GM23338 (cell line): ENCODE measurements around the gene EIF2AK3. TPM values are rescaled to one million over a fixed set of nuclear protein-coding genes. Genes with fewer than 3 reads are reported as not detected.
A peak's percentile ranks its signal among the peaks of the same experiment; 100 is the strongest.

ENCODE experiments used
- ATAC-seq: fragments of 200-7000 bp; cut with Tn5 transposase; 3 replicates; pipeline ENCODE4 v1.9.1; 2020
- DNase-seq: peaks from one replicate; pipeline ENCODE4 v3.0.0-alpha.2; 2015; ENCODE audit warnings: low spot score
- H2AFZ ChIP-seq: fragments of 200-600 bp; sonication (generic); 2 replicates; pipeline ENCODE4 v1.8.0; 2016; ENCODE audit warnings: antibody characterized with exemption, mild to moderate bottlenecking, moderate library complexity
- H3F3A ChIP-seq: fragments of 200-600 bp; sonication (generic); replicated peaks from 2 replicates; pipeline ENCODE4 v1.8.0; 2017; ENCODE audit warnings: antibody characterized with exemption, mixed run types, low read depth
- H3K27ac ChIP-seq: fragments of 200-600 bp; sonication (generic); 2 replicates; pipeline ENCODE4 v1.6.1; 2016; ENCODE audit warnings: low read depth
- H3K27me3 ChIP-seq: fragments of 200-600 bp; sonication (generic); 2 replicates; pipeline ENCODE4 v1.8.0; 2016; ENCODE audit warnings: mild to moderate bottlenecking, mixed run types, moderate library complexity; ENCODE audit not compliant: insufficient read depth
- H3K36me3 ChIP-seq: fragments of 200-600 bp; sonication (generic); 2 replicates; pipeline ENCODE4 v1.8.0; 2016; ENCODE audit warnings: mild to moderate bottlenecking; ENCODE audit not compliant: insufficient read depth
- H3K4me1 ChIP-seq: fragments of 200-600 bp; sonication (generic); 2 replicates; pipeline ENCODE4 v1.8.0; 2016; ENCODE audit warnings: mild to moderate bottlenecking, moderate library complexity; ENCODE audit not compliant: insufficient read depth
- H3K4me2 ChIP-seq: fragments of 200-600 bp; sonication (generic); 2 replicates; pipeline ENCODE4 v1.7.1; 2017; ENCODE audit warnings: mixed run types
- H3K4me3 ChIP-seq: fragments of 200-600 bp; sonication (generic); 2 replicates; pipeline ENCODE4 v1.6.1; 2016; ENCODE audit warnings: mixed run types
- H3K79me2 ChIP-seq: fragments of 200-600 bp; sonication (generic); replicated peaks from 2 replicates; pipeline ENCODE4 v1.8.0; 2017; ENCODE audit warnings: mild to moderate bottlenecking; ENCODE audit not compliant: insufficient read depth
- H3K9me2 ChIP-seq: fragments of 200-600 bp; sonication (generic); 2 replicates; pipeline ENCODE4 v1.8.0; 2017; ENCODE audit not compliant: insufficient read depth
- H4K20me1 ChIP-seq: fragments of 200-600 bp; sonication (generic); replicated peaks from 2 replicates; pipeline ENCODE4 v1.8.0; 2017; ENCODE audit warnings: mild to moderate bottlenecking; ENCODE audit not compliant: insufficient read depth
- H3K27ac Mint-ChIP-seq: 2 replicates; pipeline ENCODE4 v1.8.0; 2020; ENCODE audit warnings: inconsistent platforms, mild to moderate bottlenecking, moderate library complexity, mixed read lengths
- H3K27me3 Mint-ChIP-seq: 3 replicates; pipeline ENCODE4 v1.8.0; 2022; ENCODE audit warnings: low read depth, mild to moderate bottlenecking, moderate library complexity, mixed read lengths, inconsistent platforms; ENCODE audit not compliant: insufficient read depth, poor library complexity
- H3K36me3 Mint-ChIP-seq: 3 replicates; pipeline ENCODE4 v1.8.0; 2021; ENCODE audit warnings: low read depth, mild to moderate bottlenecking, inconsistent platforms, moderate library complexity, mixed read lengths
- H3K4me1 Mint-ChIP-seq: 3 replicates; pipeline ENCODE4 v1.8.0; 2020; ENCODE audit warnings: mild to moderate bottlenecking, inconsistent platforms, mixed read lengths
- H3K4me3 Mint-ChIP-seq: 3 replicates; pipeline ENCODE4 v1.8.0; 2021; ENCODE audit warnings: moderate library complexity, mild to moderate bottlenecking, inconsistent platforms, mixed read lengths
- H3K9me3 Mint-ChIP-seq: 3 replicates; pipeline ENCODE4 v1.8.0; 2020; ENCODE audit warnings: moderate library complexity, mild to moderate bottlenecking, inconsistent platforms, mixed read lengths
- CREB1 ChIP-seq: fragments of 250-450 bp; sonication (Bioruptor Pico); IDR thresholded peaks from 2 replicates; pipeline ENCODE4 v1.5.0; 2020; ENCODE audit warnings: low read depth, mild to moderate bottlenecking, moderate library complexity
- CTCF ChIP-seq, 2 experiments: fragments of 200-600 bp in 1 of 2; sonication (generic) in 1 of 2; conservative IDR thresholded peaks; 2 replicates each; pipeline versions ENCODE4 v1.5.1 to v1.6.1; 2016 to 2017; ENCODE audit warnings: antibody characterized with exemption in 2 of 2, low read depth in 2 of 2, mild to moderate bottlenecking in 2 of 2, moderate library complexity in 1 of 2
- ETS1 ChIP-seq: IDR thresholded peaks from 2 replicates; pipeline ENCODE4 v1.6.1; 2016; ENCODE audit warnings: antibody characterized with exemption
- EZH2 ChIP-seq: fragments of 200-600 bp; sonication (generic); IDR thresholded peaks from one replicate; pipeline ENCODE4 v1.8.0; 2017; ENCODE audit warnings: antibody characterized with exemption, mild to moderate bottlenecking, low read depth; ENCODE audit not compliant: unreplicated experiment
- EZH2phosphoT487 ChIP-seq: fragments of 200-600 bp; sonication (generic); IDR thresholded peaks from one replicate; pipeline ENCODE4 v1.8.1; 2018; ENCODE audit warnings: antibody characterized with exemption; ENCODE audit not compliant: unreplicated experiment
- JUNB ChIP-seq: IDR thresholded peaks from one replicate; pipeline ENCODE4 v1.6.1; 2016; ENCODE audit warnings: antibody characterized with exemption; ENCODE audit not compliant: unreplicated experiment
- NANOG ChIP-seq: IDR thresholded peaks from 2 replicates; pipeline ENCODE4 v1.6.1; 2016; ENCODE audit warnings: antibody characterized with exemption, borderline replicate concordance
- POLR2AphosphoS5 ChIP-seq: IDR thresholded peaks from 2 replicates; pipeline ENCODE4 v1.6.1; 2016; ENCODE audit warnings: antibody characterized with exemption, low read depth
- STAT1 ChIP-seq: IDR thresholded peaks from one replicate; pipeline ENCODE4 v1.6.1; 2016; ENCODE audit warnings: antibody characterized with exemption; ENCODE audit not compliant: unreplicated experiment
- ZNF114 ChIP-seq: fragments of 250-450 bp; sonication (Bioruptor Pico); IDR thresholded peaks from 2 replicates; pipeline ENCODE4 v1.5.0; 2020; ENCODE audit warnings: mild to moderate bottlenecking, moderate library complexity
- ZNF331 ChIP-seq: fragments of 250-450 bp; sonication (Bioruptor Pico); IDR thresholded peaks from 2 replicates; pipeline ENCODE4 v1.5.0; 2020; ENCODE audit warnings: low read depth, mild to moderate bottlenecking, moderate library complexity
- polyA plus RNA-seq: library from polyadenylated mRNA; unstranded; fragments of >200 nt; fragmentation: Nextera tagmentation; extraction: Ambion mirVana; gene quantifications from 2 replicates; pipeline ENCODE4 v1.2.1, GENCODE V29; 2016
- total RNA-seq: library from RNA; depleted of rRNA; stranded (reverse); fragments of >200 nt; shearing (Covaris generic); gene quantifications from 2 replicates; pipeline ENCODE4 v1.2.3, GENCODE V29; 2014
- TF ChIP-seq, protein P1 (sequence below): IDR thresholded peaks from one replicate; pipeline ENCODE4 v1.6.1; 2018; ENCODE audit warnings: antibody characterized with exemption; ENCODE audit not compliant: unreplicated experiment
- TF ChIP-seq, protein P2 (sequence below): fragments of 250-450 bp; sonication (Bioruptor Pico); IDR thresholded peaks from 2 replicates; pipeline ENCODE4 v1.5.0; 2020; ENCODE audit warnings: mild to moderate bottlenecking, moderate library complexity

The EIF2AK3 gene
- total and polyA plus RNA-seq, 2 experiments from 2014 or later, result 5.9 to 24.2 TPM

GRCh38 chr2:88659538-88659915, 32.3 kb upstream of the EIF2AK3 start:
- Mint-ChIP-seq H3K36me3 (no peaks in the 10 kb centered on the region), H3K4me1 (peaks cover 19% of the 10 kb centered on the region), H3K4me3 (no peak overlapping the region), H3K27ac (peak overlapping the region; percentile 64), H3K9me3 (peaks cover 3% of the 10 kb centered on the region; the same call in 1 of the 3 replicates), H3K27me3 (no peaks in the 10 kb centered on the region)
- Histone ChIP-seq H3F3A (0 out of 2 replicates have a peak, but pooled peaks cover 4% of the 10 kb centered on the region), H3K4me2 (peak overlapping the region; percentile 8; the same call in 1 of the 2 replicates), H3K36me3 (no peaks in the 10 kb centered on the region), H3K4me1 (peaks cover 6% of the 10 kb centered on the region), H3K4me3 (no peak overlapping the region), H2AFZ (no peak overlapping the region), H4K20me1 (no peaks in the 10 kb centered on the region), H3K79me2 (no peaks in the 10 kb centered on the region), H3K27ac (peak overlapping the region; percentile 83), H3K9me2 (peaks cover 14% of the 10 kb centered on the region; the same call in 1 of the 2 replicates), H3K27me3 (no peaks in the 10 kb centered on the region)
- TF ChIP-seq NANOG, result no peak
- no peak for TF ChIP-seq STAT1
- TF ChIP-seq, protein P1, sequence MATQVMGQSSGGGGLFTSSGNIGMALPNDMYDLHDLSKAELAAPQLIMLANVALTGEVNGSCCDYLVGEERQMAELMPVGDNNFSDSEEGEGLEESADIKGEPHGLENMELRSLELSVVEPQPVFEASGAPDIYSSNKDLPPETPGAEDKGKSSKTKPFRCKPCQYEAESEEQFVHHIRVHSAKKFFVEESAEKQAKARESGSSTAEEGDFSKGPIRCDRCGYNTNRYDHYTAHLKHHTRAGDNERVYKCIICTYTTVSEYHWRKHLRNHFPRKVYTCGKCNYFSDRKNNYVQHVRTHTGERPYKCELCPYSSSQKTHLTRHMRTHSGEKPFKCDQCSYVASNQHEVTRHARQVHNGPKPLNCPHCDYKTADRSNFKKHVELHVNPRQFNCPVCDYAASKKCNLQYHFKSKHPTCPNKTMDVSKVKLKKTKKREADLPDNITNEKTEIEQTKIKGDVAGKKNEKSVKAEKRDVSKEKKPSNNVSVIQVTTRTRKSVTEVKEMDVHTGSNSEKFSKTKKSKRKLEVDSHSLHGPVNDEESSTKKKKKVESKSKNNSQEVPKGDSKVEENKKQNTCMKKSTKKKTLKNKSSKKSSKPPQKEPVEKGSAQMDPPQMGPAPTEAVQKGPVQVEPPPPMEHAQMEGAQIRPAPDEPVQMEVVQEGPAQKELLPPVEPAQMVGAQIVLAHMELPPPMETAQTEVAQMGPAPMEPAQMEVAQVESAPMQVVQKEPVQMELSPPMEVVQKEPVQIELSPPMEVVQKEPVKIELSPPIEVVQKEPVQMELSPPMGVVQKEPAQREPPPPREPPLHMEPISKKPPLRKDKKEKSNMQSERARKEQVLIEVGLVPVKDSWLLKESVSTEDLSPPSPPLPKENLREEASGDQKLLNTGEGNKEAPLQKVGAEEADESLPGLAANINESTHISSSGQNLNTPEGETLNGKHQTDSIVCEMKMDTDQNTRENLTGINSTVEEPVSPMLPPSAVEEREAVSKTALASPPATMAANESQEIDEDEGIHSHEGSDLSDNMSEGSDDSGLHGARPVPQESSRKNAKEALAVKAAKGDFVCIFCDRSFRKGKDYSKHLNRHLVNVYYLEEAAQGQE, result no peak
- TF ChIP-seq ZNF114 (CRISPR knock-in tag), result no peak
- no peak for TF ChIP-seq CREB1
- TF ChIP-seq, protein P2, sequence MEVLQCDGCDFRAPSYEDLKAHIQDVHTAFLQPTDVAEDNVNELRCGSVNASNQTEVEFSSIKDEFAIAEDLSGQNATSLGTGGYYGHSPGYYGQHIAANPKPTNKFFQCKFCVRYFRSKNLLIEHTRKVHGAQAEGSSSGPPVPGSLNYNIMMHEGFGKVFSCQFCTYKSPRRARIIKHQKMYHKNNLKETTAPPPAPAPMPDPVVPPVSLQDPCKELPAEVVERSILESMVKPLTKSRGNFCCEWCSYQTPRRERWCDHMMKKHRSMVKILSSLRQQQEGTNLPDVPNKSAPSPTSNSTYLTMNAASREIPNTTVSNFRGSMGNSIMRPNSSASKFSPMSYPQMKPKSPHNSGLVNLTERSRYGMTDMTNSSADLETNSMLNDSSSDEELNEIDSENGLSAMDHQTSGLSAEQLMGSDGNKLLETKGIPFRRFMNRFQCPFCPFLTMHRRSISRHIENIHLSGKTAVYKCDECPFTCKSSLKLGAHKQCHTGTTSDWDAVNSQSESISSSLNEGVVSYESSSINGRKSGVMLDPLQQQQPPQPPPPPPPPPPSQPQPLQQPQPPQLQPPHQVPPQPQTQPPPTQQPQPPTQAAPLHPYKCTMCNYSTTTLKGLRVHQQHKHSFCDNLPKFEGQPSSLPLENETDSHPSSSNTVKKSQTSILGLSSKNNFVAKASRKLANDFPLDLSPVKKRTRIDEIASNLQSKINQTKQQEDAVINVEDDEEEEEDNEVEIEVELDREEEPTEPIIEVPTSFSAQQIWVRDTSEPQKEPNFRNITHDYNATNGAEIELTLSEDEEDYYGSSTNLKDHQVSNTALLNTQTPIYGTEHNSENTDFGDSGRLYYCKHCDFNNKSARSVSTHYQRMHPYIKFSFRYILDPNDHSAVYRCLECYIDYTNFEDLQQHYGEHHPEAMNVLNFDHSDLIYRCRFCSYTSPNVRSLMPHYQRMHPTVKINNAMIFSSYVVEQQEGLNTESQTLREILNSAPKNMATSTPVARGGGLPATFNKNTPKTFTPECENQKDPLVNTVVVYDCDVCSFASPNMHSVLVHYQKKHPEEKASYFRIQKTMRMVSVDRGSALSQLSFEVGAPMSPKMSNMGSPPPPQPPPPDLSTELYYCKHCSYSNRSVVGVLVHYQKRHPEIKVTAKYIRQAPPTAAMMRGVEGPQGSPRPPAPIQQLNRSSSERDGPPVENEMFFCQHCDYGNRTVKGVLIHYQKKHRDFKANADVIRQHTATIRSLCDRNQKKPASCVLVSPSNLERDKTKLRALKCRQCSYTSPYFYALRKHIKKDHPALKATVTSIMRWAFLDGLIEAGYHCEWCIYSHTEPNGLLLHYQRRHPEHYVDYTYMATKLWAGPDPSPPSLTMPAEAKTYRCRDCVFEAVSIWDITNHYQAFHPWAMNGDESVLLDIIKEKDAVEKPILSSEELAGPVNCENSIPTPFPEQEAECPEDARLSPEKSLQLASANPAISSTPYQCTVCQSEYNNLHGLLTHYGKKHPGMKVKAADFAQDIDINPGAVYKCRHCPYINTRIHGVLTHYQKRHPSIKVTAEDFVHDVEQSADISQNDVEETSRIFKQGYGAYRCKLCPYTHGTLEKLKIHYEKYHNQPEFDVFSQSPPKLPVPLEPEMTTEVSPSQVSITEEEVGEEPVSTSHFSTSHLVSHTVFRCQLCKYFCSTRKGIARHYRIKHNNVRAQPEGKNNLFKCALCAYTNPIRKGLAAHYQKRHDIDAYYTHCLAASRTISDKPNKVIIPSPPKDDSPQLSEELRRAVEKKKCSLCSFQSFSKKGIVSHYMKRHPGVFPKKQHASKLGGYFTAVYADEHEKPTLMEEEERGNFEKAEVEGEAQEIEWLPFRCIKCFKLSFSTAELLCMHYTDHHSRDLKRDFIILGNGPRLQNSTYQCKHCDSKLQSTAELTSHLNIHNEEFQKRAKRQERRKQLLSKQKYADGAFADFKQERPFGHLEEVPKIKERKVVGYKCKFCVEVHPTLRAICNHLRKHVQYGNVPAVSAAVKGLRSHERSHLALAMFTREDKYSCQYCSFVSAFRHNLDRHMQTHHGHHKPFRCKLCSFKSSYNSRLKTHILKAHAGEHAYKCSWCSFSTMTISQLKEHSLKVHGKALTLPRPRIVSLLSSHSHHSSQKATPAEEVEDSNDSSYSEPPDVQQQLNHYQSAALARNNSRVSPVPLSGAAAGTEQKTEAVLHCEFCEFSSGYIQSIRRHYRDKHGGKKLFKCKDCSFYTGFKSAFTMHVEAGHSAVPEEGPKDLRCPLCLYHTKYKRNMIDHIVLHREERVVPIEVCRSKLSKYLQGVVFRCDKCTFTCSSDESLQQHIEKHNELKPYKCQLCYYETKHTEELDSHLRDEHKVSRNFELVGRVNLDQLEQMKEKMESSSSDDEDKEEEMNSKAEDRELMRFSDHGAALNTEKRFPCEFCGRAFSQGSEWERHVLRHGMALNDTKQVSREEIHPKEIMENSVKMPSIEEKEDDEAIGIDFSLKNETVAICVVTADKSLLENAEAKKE, result no peak
- no peak for TF ChIP-seq POLR2AphosphoS5
- no peak for TF ChIP-seq ETS1
- no peak for TF ChIP-seq EZH2
- TF ChIP-seq JUNB, result no peak
- TF ChIP-seq CTCF (conservative IDR thresholded peaks at IDR 0.05; ENCODE audit: low read depth in 2 of 2), result no peak
- no peak for TF ChIP-seq ZNF331 (CRISPR knock-in tag)
- no peak for TF ChIP-seq EZH2phosphoT487
- DNase-seq, result peak; percentile 66
- ATAC-seq, result peak; percentile 83
